Right lobe of liver (tissue), 4 donors: Measurements from ENCODE around the gene VWC2.

ENCODE experiments used
- CTCF ChIP-seq, 4 donors: fragments of 200-600 bp in 3 of 4; fragments of 450-650 bp in 1 of 4; IDR thresholded peaks; one replicate each; pipeline versions ENCODE4 v1.5.1 to v1.8.0; 2016 to 2022; ENCODE audit warnings: antibody characterized with exemption in 4 of 4, mild to moderate bottlenecking in 2 of 4
- POLR2A ChIP-seq: fragments of 450-650 bp; IDR thresholded peaks from one replicate; pipeline ENCODE4 v1.6.1; 2017; ENCODE audit warnings: antibody characterized with exemption, mild to moderate bottlenecking
- donor health status: DM: no; HTN: no; CAD: no.
- donor health status: DM: no; HTN: no; CAD: no.
- donor health status: DM: no; HTN: yes; CAD: no.

- TF ChIP-seq CTCF (IDR thresholded peaks at IDR 0.05) (no peak), POLR2A (no peak)
These were observed 100.0 kb downstream of the VWC2 start for GRCh38 chr7:49873420-49873819.
